Measurements from ENCODE around the gene ZNF573. TPM values are rescaled to one million over a fixed set of nuclear protein-coding genes. Genes with fewer than 3 reads are reported as not detected.

Gene ZNF573
- total RNA-seq, 4 donors from 2014 or later, result 9.8 to 11.9 (median 9.9) TPM

DNA sequence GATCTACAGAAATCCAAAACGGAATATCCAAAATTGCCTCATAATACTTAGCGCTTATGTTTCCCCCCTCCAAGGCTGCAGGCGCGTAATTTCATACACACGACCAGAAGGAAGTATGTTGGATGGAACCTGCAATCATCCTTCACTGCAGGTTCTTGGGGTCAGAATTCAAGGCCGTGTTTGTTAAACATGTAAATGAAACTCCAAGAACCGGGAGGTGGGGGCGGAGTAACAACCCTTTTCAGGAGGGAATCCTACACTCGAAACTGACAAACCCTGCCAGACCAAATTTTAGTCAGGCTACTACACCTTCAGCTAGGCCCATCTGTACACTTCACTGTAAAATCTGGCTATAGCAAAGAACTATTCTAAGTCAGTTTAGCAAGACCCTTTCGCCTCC, 61.1 kb downstream of the ZNF573 start:
- TF ChIP-seq, protein P1, sequence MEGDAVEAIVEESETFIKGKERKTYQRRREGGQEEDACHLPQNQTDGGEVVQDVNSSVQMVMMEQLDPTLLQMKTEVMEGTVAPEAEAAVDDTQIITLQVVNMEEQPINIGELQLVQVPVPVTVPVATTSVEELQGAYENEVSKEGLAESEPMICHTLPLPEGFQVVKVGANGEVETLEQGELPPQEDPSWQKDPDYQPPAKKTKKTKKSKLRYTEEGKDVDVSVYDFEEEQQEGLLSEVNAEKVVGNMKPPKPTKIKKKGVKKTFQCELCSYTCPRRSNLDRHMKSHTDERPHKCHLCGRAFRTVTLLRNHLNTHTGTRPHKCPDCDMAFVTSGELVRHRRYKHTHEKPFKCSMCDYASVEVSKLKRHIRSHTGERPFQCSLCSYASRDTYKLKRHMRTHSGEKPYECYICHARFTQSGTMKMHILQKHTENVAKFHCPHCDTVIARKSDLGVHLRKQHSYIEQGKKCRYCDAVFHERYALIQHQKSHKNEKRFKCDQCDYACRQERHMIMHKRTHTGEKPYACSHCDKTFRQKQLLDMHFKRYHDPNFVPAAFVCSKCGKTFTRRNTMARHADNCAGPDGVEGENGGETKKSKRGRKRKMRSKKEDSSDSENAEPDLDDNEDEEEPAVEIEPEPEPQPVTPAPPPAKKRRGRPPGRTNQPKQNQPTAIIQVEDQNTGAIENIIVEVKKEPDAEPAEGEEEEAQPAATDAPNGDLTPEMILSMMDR (IDR thresholded peaks at IDR 0.05; ENCODE audit: low read depth), result no peak

DNA sequence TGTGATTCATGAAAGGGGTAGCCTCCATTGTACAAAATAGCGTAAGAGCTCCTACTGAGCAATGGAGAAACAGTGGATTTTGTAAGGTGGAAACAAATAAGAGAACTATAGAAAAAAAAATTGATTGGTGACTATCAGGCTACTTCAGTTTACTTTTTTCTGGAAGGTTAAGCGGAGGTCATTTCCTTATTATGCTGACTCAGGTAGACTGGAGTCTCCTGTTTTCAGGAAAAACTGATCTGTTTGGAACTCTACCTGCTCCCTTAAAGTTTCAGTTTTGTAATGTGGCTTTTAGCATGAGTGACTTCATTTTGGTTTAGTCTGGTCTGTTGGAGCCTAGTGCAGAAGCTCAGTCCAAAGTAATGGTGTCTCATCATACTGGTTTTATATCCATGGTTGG, 63.2 kb downstream of the ZNF573 start:
- TF ChIP-seq, protein P1 (IDR thresholded peaks at IDR 0.05; ENCODE audit: low read depth), result no peak

DNA sequence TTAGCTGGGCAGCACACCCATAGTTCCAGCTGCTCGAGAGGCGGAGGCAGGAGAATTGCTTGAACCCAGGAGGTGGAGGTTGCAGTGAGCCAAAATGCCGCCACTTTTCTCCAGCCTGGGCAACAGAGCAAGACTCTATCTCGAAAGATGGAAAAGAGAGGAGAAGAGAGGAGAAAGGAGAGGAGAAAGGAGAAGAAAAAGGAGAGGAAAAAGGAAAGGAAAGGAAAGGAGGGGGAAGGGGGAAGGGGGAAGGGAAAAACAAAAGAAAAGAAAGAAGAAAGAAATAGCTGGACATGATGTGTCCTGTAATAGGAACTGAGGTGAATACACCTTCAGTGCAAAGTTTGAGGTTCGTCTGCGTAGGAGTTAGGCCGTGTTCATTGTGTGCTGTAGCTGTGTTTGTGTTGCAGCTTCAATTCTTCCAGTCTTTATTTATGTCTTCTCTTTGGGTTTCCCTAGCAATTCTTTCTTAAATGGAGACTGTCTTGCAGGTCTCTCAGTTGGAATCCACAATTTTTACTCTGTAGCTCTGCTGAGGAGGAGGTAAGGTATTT, 73.3 kb downstream of the ZNF573 start:
- TF ChIP-seq, protein P1 (IDR thresholded peaks at IDR 0.05; ENCODE audit: low read depth), result no peak

DNA sequence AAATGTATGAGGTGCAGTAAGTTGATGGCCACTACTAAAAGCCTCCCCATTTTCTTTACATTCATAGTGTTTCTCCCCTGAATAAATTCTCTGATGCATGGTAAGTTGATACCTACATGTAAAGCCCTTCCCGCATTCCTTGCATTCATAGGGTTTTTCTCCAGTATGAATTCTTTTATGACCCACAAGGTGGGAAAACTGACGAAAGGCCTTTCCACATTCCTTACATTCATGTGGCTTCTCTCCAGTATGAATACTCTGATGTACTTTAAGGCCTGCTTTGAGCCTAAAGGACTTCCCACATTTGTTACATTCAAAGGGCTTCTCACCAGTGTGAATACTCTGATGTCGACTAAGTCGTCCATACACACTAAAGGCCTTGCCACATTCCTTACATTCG, 80.3 kb downstream of the ZNF573 start:
- TF ChIP-seq, protein P1 (IDR thresholded peaks at IDR 0.05; ENCODE audit: low read depth), result no peak

DNA sequence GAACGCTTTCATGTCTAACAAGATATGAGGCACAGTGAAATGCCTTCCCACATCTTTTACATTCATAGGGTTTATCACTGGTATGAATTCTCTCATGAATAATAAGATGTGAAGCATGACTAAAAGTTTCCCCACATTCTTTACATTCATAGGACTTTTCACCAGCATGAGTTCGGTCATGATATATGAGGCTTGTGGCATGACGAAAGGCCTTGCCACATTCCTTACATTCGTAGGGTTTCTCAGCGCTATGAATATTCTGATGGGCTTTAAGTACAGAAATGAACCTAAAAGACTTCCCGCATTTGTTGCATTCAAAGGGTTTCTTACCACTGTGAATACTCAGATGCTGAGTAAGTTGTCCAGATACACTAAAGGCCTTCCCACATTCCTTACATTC, 81.2 kb downstream of the ZNF573 start:
- TF ChIP-seq, protein P1 (IDR thresholded peaks at IDR 0.05; ENCODE audit: low read depth), result no peak

DNA sequence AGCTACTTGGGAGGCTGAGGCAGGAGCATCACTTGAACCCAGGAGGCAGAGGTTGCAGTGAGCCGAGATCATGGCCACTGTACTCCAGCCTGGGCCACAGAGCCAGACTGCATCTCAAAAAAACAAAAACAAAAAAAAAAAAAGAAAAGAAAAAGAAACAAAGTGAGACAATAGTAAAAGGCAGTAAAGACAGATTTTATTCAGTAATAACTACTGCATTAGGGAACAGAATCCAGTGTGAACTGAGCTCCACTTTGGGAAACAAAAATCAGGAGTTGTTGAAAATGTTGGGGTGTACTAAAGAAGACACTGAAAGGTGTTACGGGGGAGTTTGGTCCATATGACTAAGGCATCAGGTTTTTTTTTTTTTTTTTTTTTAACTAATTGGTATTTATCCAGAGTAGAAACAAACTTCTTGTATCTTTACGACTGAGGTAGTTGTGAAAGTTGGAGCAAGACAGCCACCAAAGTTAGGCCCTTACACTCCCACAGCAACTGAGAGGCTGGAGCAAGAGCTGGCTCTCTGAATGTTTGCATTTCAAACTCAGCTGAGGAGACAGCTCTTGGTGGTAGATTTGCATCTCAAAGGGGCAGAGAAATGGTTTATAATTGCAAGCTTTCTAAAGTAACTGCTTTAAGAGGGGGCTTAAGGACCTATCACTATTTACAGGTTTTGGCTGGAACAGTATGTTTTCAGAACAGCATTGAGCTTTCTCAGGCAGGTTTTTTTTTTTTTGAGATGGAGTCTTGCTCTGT, 84.1 kb downstream of the ZNF573 start:
- TF ChIP-seq, protein P1 (IDR thresholded peaks at IDR 0.05; ENCODE audit: low read depth), result no peak

DNA sequence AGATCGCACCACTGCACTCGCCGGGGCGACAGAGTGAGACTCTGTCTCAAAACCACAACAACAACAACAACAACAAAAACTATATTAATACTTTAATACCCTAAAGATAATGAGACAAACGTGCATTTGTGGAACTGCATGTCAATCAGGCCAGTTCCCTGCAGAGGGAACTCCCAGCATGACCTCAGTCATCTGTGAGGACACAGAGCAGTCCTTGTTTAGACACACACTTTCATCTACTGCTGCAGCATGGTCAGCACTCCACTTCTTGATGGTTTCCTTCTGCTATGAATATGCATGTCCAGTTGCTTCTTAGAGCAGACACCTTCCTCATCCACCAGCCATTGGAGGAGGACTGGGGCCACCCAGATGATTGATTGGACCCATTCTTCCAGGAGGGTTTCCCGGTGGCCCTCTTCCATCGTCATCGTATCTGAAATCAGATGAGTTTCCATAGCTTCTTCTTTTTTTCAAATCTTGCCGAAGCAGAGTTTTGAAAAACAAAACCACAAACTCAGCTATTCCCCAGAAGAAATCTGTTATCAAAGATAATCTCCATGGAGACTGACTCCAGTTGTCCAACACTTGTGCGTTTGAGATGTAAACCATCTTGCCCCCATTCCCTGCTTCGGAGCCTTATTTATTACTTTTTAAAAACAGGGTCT, 86.3 kb downstream of the ZNF573 start:
- TF ChIP-seq, protein P1 (IDR thresholded peaks at IDR 0.05; ENCODE audit: low read depth), result no peak

Data from subcutaneous adipose tissue (tissue), 4 donors.